ENCODE measurements around the gene MT1HL1.

Gene MT1HL1

GRCh38 chr1:237042892-237043576 is 38.8 kb upstream of the MT1HL1 start:
- DNase-seq (ENCODE audit: low read depth) = no peak
- no peak for TF ChIP-seq CTCF (IDR thresholded peaks at IDR 0.05; ENCODE audit: low read depth, low read length, missing control alignments)
- peak overlapping the region; percentile 33 for H3K4me3 ChIP-seq (ENCODE audit: low read depth, low read length)
- in situ Hi-C loops (cut with HindIII; ENCODE audit: low sequenced_read_pairs) = no loop called here

- H3K4me3 ChIP-seq (ENCODE audit: low read depth, low read length) = peak overlapping the region; percentile 33
- no peak for TF ChIP-seq CTCF (IDR thresholded peaks at IDR 0.05; ENCODE audit: low read depth, low read length, missing control alignments)
- in situ Hi-C loops (cut with HindIII; ENCODE audit: low sequenced_read_pairs) = no loop called here
- DNase-seq (ENCODE audit: low read depth) = no peak
Measured at GRCh38 chr1:237042526-237042891, 38.3 kb upstream of the MT1HL1 start.

- peak within 1 kb of the TSS; percentile 33 for H3K4me3 ChIP-seq (ENCODE audit: low read depth, low read length)
- peak; percentile 43 for TF ChIP-seq CTCF (IDR thresholded peaks at IDR 0.05; ENCODE audit: low read depth, low read length, missing control alignments)
- in situ Hi-C loops (cut with HindIII; ENCODE audit: low sequenced_read_pairs) = no loop called here
- DNase-seq (ENCODE audit: low read depth) = no peak
Measured at GRCh38 chr1:237041795-237042525, 37.7 kb upstream of the MT1HL1 start, which contains the start of gene RYR2. TSS of gene RYR2 (plus strand) at chr1:237042184. CDS start at chr1:237042522, 338 bp downstream.

- TF ChIP-seq CTCF (IDR thresholded peaks at IDR 0.05; ENCODE audit: low read depth, low read length, missing control alignments) = no peak
- no peak overlapping the region for H3K4me3 ChIP-seq (ENCODE audit: low read depth, low read length)
- in situ Hi-C loops (cut with HindIII; ENCODE audit: low sequenced_read_pairs) = no loop called here
- no peak for DNase-seq (ENCODE audit: low read depth)
Measured at GRCh38 chr1:237041461-237041794, 37.2 kb upstream of the MT1HL1 start.

GRCh38 chr1:237040823-237041222 is 36.6 kb upstream of the MT1HL1 start:
- in situ Hi-C loops (cut with HindIII; ENCODE audit: low sequenced_read_pairs) = no loop called here
- no peak for DNase-seq (ENCODE audit: low read depth)
- H3K4me3 ChIP-seq (ENCODE audit: low read depth, low read length) = no peak overlapping the region
- TF ChIP-seq CTCF (IDR thresholded peaks at IDR 0.05; ENCODE audit: low read depth, low read length, missing control alignments) = no peak

GRCh38 chr1:237038211-237038610 is 34.0 kb upstream of the MT1HL1 start:
- H3K4me3 ChIP-seq (ENCODE audit: low read depth, low read length) = no peak overlapping the region
- no peak for TF ChIP-seq CTCF (IDR thresholded peaks at IDR 0.05; ENCODE audit: low read depth, low read length, missing control alignments)
- in situ Hi-C loops (cut with HindIII; ENCODE audit: low sequenced_read_pairs) = no loop called here
- DNase-seq (ENCODE audit: low read depth) = no peak
